COLO668 (cell line): ENCODE measurements around the gene MAPK8IP3.

Experiments used
- DNase-seq: peaks from one replicate; lab custom pipeline; 2025; ENCODE audit not compliant: unreplicated experiment; lab: John Stamatoyannopoulos, UW

Gene MAPK8IP3

DNA sequence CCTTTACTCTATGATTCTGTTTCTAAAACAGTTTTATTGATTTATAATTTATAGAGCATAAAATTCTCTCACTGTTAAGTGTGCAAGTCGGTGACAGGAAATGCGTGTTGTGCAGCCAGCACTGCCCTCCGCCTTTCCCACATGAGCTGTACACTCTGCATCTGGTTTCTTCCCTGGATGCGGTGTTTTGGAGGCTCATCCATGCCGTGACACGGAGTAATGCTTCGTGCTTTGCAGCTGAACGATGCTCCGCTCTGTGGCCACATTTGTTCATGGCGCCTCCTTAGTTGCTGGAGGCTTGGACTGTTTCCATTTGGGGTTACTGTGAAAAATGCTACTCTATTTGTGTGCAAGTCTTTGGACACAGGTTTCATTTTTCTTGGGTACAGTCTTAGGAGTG is 94.7 kb downstream of the MAPK8IP3 start:
- no peak for DNase-seq

DNA sequence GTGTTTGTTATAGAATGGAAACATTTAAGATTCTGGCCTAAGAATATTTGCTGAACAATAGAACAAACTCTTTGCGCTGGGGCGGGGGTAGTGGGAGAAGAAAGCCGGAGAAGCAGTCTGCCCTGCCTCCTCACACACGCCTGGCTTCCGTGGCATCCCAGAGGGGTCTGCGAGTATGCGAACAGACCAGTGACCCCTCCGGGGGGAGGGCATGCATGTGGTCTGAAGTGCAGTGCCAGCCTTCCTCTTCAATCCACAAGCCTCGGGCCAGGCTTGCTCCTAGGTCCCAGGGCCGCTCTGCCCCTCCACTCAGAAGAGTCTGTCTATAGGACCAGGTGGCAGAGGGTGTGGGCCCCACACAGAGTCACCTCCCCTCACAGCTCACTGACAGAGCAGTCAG is 101.6 kb downstream of the MAPK8IP3 start:
- no peak for DNase-seq

DNA sequence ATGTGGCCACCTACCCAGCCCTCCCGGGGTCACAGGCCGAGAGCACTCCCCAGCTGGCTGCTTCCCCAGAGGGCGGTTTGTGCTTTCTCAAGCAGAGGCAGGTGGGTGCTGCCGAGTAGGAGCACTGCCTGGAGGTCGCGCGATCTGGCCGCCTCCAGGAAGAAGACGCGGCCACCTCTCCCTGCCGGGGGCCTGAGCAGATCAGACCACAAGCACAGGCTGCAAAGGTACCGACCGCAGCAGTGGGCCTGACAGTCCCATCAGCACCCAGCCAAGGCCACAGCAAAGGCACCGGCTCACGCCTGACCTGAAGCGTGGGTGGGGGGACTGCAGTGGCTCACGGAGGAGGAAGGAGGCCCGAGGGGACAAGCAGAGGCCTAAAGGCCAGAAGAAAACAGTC is 102.7 kb downstream of the MAPK8IP3 start:
- DNase-seq = no peak

DNA sequence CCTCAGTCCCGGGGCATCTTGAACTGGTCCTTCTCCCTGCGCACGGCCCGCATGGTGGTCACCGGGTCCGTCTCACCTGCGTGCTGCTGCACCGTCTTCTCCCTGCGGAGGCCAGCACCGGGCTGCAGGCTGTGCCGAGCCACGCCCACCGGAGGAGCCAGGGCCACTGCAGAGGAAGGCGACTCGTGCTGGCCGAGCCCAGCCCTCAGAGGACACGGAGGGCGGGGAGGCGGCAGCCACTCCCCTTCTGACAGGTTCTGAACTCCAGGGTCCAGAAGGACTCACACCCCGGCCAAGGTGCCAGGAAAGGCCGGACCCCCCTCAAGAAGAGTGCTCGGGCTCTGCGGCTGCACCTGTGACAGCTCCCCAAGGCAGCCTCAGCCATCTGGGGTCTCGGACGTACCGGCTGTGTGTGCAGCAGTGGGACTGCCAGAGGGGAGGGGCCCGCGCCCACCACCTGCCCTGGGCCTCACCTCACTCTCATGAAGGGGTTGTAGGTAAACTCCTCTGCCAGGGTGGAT is 103.3 kb downstream of the MAPK8IP3 start:
- DNase-seq = no peak

DNA sequence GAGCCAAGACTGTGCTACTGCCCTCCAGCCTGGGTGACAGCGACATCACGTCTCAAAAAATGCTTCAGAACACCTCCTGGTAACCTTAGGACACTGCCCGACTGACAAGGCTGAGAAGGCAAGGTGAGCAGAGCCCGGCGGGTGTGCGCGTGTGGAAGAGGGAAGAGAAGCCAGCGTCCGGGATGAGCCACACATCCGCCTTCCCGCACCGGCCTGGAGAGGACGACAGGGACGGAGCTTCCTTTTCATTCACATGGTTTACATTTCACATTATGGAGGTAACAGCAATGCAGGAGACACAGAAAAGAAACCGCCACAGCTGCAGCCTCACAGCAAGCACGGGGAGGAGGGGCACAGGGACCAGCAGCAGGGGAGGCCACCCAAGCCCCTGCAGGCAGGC is 104.1 kb downstream of the MAPK8IP3 start:
- no peak for DNase-seq

DNA sequence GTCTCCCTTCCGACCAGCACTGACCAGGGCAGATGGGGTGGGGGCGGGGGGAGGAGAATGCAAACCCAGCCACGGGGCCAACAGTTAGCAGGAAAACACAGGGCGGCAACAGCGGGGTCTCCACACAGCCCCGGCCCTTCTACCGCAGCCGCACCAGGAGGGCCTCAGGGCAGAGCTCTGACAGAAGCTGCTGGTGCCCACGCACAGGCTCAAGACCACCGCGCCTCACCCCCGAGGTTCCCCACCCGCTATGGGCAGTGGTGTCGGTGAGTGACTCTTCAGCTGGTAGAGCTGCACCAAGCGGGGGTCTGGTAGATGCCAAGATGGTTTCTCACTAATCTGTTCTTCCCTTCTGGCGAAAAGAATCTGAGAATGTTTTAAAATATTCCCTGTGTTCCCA is 104.5 kb downstream of the MAPK8IP3 start:
- DNase-seq = no peak

DNA sequence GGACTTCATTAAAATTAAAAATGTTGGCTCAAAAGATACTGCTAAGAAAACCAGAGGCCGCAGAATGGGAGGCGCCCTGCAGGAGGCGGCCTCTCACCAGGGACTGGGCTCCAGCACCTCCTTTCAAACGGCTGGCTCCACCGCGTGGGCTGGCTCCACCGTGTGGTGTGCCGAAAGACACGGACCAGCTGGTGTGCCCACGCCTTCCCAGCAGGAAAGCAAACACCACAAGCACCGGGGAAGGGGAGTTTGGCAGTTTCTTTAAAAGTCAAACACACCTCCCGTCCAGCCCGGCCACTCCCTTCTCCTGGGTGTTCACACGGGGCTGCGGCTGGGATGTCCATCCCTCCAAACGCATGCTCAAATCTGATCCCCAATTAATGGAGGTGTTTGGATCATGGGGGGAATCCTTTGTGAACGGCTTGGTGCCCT is 106.8 kb downstream of the MAPK8IP3 start:
- peak; percentile 90 for DNase-seq

DNA sequence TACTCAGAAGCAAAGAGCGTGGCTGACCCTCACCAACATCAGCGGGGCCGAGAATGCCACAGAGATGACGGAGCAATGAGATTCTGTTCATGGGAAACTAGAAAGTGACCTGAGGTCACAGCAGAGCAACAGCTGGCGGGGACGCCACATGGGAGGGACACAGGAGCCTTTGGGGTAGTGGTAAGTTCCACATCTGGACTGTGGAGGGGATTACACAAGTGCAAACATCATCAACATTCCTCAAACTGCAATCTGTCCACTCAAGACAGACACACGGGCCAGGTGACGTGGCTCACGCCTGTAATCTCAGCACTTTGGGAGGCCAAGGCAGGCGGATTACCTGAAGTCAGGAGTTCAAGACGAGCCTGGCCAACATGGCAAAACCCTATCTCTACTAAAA is 109.5 kb downstream of the MAPK8IP3 start:
- DNase-seq = no peak

DNA sequence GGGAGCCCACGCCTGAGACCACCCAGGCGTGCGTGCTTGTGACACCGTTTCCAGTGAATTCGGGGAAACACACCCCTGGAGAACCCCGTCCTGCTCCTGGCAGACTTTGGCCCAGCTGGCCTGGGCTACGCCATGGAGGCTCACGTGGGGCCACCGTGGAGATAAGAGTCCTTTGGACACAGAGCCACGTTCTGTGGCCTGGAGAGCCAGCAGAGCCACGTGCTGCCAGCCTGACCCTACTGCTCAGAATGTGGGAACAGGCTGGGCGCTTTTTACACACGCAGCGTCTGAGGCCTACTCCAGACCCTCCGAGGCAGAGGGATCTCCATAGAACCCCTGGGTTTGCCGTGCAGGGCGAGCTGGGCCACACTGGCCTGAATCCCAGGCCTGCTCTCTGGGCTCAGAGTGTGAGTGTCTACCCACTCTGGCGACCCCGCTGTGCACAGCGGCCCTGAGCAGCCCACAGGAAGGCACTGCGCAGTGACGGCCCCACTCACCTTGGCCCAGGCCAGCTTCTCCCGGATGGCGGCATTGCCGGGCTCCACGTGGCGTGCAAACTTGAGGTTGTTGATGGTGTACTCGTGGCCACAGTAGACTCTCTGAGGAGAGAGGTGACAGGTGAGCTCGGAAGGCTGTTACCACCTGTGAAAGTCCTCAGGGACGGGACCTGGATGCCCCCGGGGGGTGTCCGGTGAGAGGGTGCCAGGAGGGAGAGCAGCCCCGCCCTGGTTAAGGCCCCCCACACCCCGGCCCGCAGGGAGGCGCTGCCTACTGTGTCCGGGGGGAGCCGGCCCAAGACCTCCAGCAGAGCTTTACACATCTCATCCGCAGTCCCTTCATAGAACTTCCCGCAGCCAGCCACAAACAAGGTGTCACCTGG is 110.6 kb downstream of the MAPK8IP3 start:
- DNase-seq = no peak

DNA sequence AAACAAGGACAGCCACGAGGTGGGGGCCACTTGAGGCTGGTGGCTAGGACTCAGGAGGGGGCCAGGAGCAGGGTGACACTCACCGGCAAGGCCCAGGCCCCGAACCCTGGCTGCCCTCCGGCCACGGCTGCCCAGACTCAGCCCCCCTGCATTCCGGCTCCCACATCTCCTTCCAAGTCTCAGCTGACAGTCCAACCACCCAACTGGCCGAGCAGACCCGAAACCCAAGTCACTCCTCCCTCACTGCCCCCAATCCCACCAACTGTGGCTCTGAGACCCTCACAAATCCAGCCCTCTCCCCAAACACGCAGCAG is 111.2 kb downstream of the MAPK8IP3 start:
- DNase-seq = no peak

DNA sequence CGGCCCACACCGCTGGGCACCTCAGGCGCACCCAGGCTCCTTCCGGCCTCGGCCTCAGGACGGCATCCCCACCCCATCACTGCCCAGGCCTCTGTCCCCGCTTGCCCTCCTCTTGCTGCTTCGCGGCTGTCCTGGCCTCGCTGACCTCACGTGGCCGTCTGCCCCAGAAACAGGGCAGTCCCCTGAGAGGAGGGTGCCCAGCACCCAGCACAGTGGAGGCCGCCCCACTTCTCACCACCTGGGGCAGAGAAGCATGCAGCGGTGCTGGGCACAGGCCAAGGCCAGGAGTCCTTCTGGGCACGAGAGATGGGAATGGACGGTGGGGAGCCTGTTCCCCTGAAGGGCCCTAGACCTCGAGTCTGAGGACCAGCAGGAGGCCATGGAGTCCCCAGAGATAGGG is 111.7 kb downstream of the MAPK8IP3 start:
- no peak for DNase-seq

DNA sequence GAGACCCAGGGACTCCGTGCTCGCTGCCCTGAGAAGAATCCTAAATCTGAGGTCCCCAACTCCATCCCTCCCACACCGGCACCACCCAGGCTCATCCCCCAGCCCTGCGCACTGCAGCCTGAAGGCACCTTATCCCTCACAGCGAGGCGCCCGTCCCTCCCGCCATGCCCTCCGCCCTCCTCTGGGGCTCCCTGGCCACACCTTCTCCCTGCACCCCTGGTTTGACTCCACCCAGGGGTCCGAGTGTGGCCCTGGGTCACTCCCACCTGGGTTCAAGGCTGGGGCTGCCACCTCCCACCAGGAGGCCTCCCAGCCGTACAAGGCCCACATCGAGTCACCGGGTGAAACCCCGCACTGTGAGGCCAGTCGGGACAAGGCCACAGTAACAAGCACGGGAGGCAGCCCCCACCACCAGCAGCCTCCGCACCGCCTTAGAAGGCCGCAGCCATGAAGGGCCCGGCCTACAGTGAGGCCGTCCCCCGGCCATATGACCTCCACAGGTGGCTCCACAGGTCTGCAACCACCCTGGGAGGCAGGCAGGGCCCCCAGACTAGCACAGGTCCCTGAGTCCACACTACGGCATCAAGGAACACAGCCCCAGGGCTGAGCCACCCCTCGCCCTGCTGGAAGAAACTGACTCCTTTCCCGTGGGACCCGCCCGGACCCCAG is 112.3 kb downstream of the MAPK8IP3 start:
- DNase-seq = no peak

DNA sequence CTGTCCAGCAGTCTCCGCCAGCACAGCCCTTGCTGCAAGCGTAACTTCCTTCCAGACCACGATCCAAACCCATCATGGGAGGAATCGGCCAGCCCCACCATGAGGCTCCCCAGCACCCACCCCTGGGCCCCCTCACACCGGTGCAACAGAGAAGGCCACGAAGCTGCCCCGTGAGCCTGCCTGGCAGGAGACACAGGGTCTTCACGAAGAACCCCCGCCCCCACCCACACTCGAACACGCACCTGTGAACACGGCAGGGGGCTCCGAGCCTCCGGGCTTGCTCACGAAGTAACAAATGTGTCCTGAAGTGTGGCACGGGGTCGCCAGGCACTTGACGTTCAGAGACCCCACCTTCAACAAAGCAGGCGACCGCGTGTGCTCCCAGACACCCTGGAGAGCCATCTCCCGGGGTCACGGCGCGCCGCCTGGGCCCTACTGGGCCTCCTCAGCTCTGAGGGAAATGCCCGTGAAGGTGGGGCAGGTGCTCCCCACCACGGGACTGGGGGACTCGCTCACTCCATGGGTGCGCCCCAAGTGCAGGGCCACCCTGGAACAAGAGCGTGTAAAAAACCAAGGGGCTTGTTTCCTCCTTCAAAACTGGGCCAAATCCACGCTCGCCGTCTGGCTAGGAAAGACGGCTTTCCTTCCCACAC is 113.0 kb downstream of the MAPK8IP3 start:
- DNase-seq = no peak

DNA sequence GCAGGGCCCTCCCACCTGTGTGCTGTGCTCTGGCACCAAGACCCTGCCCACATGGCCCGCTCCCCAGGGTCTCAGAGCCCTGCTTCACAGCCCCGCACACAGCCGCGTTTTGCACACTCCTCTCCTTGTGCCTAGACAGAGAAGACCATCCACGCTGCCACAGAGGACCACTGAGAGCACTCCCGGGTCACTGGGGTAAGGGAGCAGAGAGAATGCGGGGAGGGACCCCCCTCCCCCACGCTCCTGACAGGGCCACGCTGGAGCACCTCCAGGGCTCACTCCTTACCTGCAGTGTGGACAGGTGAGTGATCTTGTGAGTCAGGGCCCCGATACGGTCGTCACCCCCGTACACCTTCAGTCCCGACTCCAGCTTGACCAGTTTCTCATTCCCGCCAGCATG is 113.6 kb downstream of the MAPK8IP3 start:
- DNase-seq = no peak
